NB4 (cell line): ENCODE data around the gene TSPAN31.

Experiments
- DNase-seq: peaks from one replicate; pipeline ENCODE4 v3.0.0; 2010; ENCODE audit warnings: low read depth
- H3K4me3 ChIP-seq: one replicate; pipeline ENCODE4 v1.5.1; 2011; ENCODE audit warnings: mild to moderate bottlenecking, low read depth, low read length, moderate library complexity
- MYC ChIP-seq: IDR thresholded peaks from 2 replicates; pipeline ENCODE4 v1.6.1; 2011; ENCODE audit warnings: low read depth, low read length
- POLR2A ChIP-seq: IDR thresholded peaks from 2 replicates; pipeline ENCODE4 v1.6.1; 2011; ENCODE audit warnings: mild to moderate bottlenecking; ENCODE audit not compliant: insufficient read length; ENCODE audit errors: extremely low read depth
- TF ChIP-seq, protein P1 (sequence below): IDR thresholded peaks from 2 replicates; pipeline ENCODE4 v1.6.1; 2011; ENCODE audit warnings: low read depth, low read length
- TF ChIP-seq, protein P2 (sequence below): IDR thresholded peaks from one replicate; pipeline ENCODE4 v1.5.1; 2012; ENCODE audit warnings: low read depth, low read length

The TSPAN31 gene

DNA sequence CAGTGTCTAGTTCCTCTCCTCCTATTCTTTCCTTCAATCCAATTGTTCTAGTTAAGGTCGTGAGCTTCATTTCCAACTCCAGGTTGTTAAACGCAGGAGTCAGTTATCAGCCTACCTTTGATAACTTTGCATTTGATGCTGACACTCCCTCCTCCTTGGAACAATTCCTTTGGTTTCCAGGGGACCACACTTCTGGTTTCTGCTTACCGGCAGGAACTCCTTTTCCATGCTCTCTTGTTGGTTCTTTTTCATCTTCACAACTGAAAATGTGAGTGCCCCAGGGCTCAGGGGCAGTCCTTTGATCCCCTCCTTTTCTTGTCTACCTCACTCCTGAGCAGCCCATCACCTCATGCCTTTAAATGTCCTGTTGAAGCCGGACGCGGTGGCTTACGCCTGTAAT lies 32.5 kb downstream of the TSPAN31 start:
- no peak overlapping the region for H3K4me3 ChIP-seq
- TF ChIP-seq POLR2A (no peak), MYC (no peak)
- TF ChIP-seq, protein P1, sequence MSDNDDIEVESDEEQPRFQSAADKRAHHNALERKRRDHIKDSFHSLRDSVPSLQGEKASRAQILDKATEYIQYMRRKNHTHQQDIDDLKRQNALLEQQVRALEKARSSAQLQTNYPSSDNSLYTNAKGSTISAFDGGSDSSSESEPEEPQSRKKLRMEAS = no peak
- TF ChIP-seq, protein P2, sequence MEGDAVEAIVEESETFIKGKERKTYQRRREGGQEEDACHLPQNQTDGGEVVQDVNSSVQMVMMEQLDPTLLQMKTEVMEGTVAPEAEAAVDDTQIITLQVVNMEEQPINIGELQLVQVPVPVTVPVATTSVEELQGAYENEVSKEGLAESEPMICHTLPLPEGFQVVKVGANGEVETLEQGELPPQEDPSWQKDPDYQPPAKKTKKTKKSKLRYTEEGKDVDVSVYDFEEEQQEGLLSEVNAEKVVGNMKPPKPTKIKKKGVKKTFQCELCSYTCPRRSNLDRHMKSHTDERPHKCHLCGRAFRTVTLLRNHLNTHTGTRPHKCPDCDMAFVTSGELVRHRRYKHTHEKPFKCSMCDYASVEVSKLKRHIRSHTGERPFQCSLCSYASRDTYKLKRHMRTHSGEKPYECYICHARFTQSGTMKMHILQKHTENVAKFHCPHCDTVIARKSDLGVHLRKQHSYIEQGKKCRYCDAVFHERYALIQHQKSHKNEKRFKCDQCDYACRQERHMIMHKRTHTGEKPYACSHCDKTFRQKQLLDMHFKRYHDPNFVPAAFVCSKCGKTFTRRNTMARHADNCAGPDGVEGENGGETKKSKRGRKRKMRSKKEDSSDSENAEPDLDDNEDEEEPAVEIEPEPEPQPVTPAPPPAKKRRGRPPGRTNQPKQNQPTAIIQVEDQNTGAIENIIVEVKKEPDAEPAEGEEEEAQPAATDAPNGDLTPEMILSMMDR = no peak
- no peak for DNase-seq

DNA sequence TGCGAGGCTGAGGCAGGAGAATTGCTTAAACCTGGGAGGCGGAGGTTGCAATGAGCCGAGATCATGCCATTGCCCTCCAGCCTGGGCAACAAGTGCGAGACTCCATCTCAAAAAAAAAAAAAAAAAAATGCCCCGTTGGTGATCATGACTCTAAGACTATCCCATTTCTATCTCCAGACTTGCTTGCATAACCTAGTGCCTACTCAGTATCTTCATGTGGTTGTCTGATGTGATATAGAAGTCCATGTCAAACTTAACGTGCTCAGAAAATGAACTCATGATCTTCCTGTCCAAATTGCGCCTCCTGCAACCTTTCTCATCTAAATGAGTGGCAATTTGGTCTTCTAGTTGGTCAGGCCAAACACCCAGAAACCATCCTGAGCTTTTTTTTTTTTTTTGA lies 33.1 kb downstream of the TSPAN31 start:
- TF ChIP-seq MYC = no peak
- no peak for TF ChIP-seq POLR2A
- TF ChIP-seq, protein P2 = no peak
- TF ChIP-seq, protein P1 = no peak
- no peak overlapping the region for H3K4me3 ChIP-seq
- DNase-seq = no peak

DNA sequence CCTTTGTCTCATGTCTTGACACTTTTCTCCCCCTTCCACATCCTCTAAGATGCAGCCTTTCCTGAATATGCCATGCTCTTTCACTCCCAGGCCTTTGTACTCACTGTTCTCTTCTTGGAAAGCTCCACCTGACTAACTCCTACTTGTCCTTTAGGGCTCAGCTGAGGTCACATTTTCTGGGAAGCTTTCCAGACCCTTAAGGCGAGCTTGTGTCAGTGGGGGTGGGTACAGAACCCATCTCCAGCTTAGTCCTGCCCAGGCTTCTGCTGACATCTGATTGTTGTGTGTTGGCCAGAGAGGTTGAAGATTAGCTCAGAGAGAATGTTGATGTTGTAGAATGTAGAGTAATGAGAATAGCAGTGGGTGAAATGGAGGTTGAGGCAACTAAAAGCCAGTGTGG lies 34.9 kb downstream of the TSPAN31 start:
- TF ChIP-seq, protein P2 = no peak
- no peak for TF ChIP-seq MYC
- TF ChIP-seq, protein P1 = no peak
- no peak for DNase-seq
- no peak overlapping the region for H3K4me3 ChIP-seq

DNA sequence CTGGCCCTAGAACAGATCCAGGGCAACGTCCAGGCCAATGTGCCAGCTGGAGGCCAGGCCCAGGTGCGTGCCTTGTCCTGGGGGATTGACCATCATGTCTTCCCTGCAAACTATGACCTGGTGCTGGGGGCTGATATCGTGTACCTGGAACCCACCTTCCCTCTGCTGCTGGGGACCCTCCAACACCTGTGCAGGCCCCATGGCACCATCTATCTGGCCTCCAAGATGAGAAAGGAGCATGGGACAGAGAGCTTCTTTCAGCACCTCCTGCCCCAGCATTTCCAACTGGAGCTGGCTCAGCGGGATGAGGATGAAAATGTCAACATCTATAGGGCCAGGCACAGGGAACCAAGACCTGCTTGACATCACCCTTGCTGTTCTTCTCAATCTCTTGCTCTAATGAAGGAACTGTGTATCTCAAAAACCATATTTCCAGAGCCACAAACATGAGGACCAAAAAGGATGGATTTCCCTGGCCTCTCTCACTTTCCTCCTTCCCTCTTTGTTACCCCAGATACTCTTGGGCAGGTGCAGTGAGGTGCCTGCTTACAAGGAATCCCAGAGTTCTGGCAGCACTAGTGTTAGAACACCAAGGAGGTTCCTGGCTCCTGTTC lies 35.6 kb downstream of the TSPAN31 start:
- DNase-seq = no peak
- H3K4me3 ChIP-seq = no peak overlapping the region
- TF ChIP-seq MYC (no peak), POLR2A (no peak)
- TF ChIP-seq, protein P1 = no peak
- TF ChIP-seq, protein P2 = no peak

DNA sequence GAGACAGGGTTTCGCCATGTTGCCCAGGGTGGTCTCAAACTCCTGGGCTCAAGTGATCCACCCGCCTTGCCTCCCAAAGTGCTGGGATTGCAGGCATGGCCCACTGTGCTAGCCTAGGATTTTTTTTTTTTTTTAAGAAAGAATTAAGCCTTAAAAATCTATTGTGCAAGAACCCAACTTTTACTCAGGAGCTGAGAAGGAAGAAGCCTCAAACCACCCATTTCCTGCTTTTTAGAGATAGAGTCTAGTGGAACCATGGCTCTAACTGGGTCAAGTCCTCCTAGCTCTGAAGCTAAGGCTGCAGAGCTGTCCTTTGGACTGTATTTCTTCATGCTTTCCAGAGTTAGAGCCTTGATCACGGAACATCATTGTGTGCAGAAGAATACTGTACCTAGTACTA lies 36.4 kb downstream of the TSPAN31 start:
- H3K4me3 ChIP-seq = no peak overlapping the region
- peak; percentile 73 for DNase-seq
- TF ChIP-seq MYC (no peak), POLR2A (no peak)
- TF ChIP-seq, protein P2 = no peak
- TF ChIP-seq, protein P1 = no peak

DNA sequence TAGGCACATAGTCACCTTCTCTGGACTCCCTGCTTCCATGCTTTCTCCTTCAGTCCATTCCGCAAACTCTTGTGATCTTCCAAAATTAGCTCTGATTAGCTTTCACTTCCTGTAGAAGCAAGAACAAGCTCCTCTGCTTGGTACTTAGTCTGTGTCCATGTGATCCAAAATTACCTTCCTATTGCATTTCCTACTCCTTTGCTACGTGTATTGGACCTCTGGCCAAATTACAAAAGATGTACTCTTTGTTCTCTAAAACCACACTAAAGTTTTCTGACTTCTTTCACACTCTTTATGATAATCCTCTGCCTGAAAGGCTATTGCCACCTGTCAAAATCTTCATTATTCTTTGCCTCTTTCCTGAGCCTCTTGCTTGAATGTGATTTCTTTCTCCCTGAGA lies 37.0 kb downstream of the TSPAN31 start:
- H3K4me3 ChIP-seq = no peak overlapping the region
- DNase-seq = no peak
- TF ChIP-seq POLR2A (no peak), MYC (no peak)
- TF ChIP-seq, protein P1 = no peak
- TF ChIP-seq, protein P2 = no peak
